K562 (cell line): ENCODE results near the gene DAP. TPM values are rescaled to one million over a fixed set of nuclear protein-coding genes. Genes with fewer than 3 reads are reported as not detected.

Experiments used
- KDM1A ChIP-seq, 2 experiments: fragments of 450-650 bp; IDR thresholded peaks; 2 replicates each; pipeline ENCODE4 v1.6.1; 2016; ENCODE audit warnings: mild to moderate bottlenecking in 2 of 2
- PHF21A ChIP-seq: fragments of 450-650 bp; IDR thresholded peaks from 2 replicates; pipeline ENCODE4 v1.6.1; 2017; ENCODE audit warnings: low read depth, borderline replicate concordance
- PPARD ChIP-seq: fragments of 250-450 bp; sonication (Bioruptor Pico); IDR thresholded peaks from 2 replicates; pipeline ENCODE4 v1.8.0; 2022; ENCODE audit warnings: inconsistent platforms, mild to moderate bottlenecking, moderate library complexity
- PRMT5 ChIP-seq: sonication (generic); formaldehyde crosslinking; IDR thresholded peaks from 2 replicates; pipeline ENCODE4 v1.5.0; 2020; ENCODE audit warnings: missing genetic modification reagents
- RBM34 ChIP-seq: fragments of 200-400 bp; formaldehyde crosslinking; IDR thresholded peaks from 2 replicates; pipeline ENCODE4 v1.6.1; 2018; ENCODE audit warnings: low read length, borderline replicate concordance; ENCODE audit not compliant: insufficient read depth
- RFX1 ChIP-seq: fragments of 450-650 bp; IDR thresholded peaks from 2 replicates; pipeline ENCODE4 v1.6.1; 2016; ENCODE audit warnings: mild to moderate bottlenecking, moderate library complexity
- RREB1 ChIP-seq: fragments of 250-450 bp; sonication (Bioruptor Pico); IDR thresholded peaks from 2 replicates; pipeline ENCODE4 v1.4.0; 2020
- SETDB1 ChIP-seq: IDR thresholded peaks from one replicate; pipeline ENCODE4 v1.6.1; 2012; ENCODE audit warnings: low read length, control low read depth, inconsistent platforms
- SMAD2 ChIP-seq: fragments of 150-350 bp; IDR thresholded peaks from 2 replicates; pipeline ENCODE4 v1.6.1; 2014; ENCODE audit warnings: low read depth, mild to moderate bottlenecking, low read length
- SMAD3 ChIP-seq: fragments of 450-650 bp; formaldehyde crosslinking; conservative IDR thresholded peaks from 2 replicates; pipeline ENCODE4 v1.4.0; 2020; ENCODE audit warnings: mild to moderate bottlenecking
- SMC3 ChIP-seq: conservative IDR thresholded peaks from 2 replicates; pipeline ENCODE4 v1.6.1; 2011; ENCODE audit warnings: low read depth, low read length, improper control_type of control experiment; ENCODE audit not compliant: insufficient read depth
- TBP ChIP-seq: optimal IDR thresholded peaks from 2 replicates; pipeline ENCODE3; 2011; ENCODE audit warnings: low read depth, low read length, improper control_type of control experiment
- ZBTB1 ChIP-seq: sonication (generic); formaldehyde crosslinking; IDR thresholded peaks from 2 replicates; pipeline ENCODE4 v1.8.1; 2023; ENCODE audit warnings: missing genetic modification reagents, low read depth, mild to moderate bottlenecking, borderline replicate concordance
- ZNF143 ChIP-seq: sonication (generic); formaldehyde crosslinking; IDR thresholded peaks from 2 replicates; pipeline ENCODE4 v1.9.0; 2022; ENCODE audit warnings: mild to moderate bottlenecking, missing genetic modification reagents
- polyA plus RNA-seq, 8 experiments: library from polyadenylated mRNA; depleted of rRNA in 4 of 8; stranded (reverse) in 5 of 8; unstranded in 3 of 8; fragments of >200 nt; fragmentation: Nextera tagmentation in 2 of 8; fragmentation: Illumina TruSeq in 1 of 8; extraction: Ambion mirVana in 2 of 8; extraction: Trizol in 1 of 8; gene quantifications; 2 replicates each; pipeline versions ENCODE4 v1.2.1 to v1.2.3, GENCODE V29; 2011 to 2014; ENCODE audit warnings: inconsistent platforms in 1 of 8, missing spikeins in 1 of 8
- total RNA-seq, 7 experiments: library from RNA; depleted of rRNA in 6 of 7; stranded (reverse); fragments of >200 nt in 6 of 7; fragmentation: Illumina TruSeq in 2 of 7; extraction: Trizol in 2 of 7; gene quantifications; 2 replicates each; pipeline versions ENCODE4 v1.2.1 to v1.2.3, GENCODE V29; 2011 to 2021; ENCODE audit warnings: low replicate concordance in 1 of 7
- TF ChIP-seq, protein P1 (sequence below): sonication (generic); formaldehyde crosslinking; IDR thresholded peaks from 2 replicates; pipeline ENCODE4 v1.8.0; 2023; ENCODE audit warnings: mild to moderate bottlenecking, missing genetic modification reagents
- TF ChIP-seq, protein P2 (sequence below): fragments of 250-450 bp; sonication (Bioruptor Pico); IDR thresholded peaks from 2 replicates; pipeline ENCODE4 v1.4.0; 2020; ENCODE audit warnings: mild to moderate bottlenecking
- TF ChIP-seq, protein P3 (sequence below): fragments of 250-450 bp; sonication (Bioruptor Pico); IDR thresholded peaks from 2 replicates; pipeline ENCODE4 v1.9.0; 2021; ENCODE audit warnings: mild to moderate bottlenecking, inconsistent platforms

The DAP gene
- total and polyA plus RNA-seq, 9 of the 15 experiments (the other 6 are each of a cell fraction or from before 2014, with no cell fraction given) = 14.1 to 151 (median 34.5) TPM

DNA sequence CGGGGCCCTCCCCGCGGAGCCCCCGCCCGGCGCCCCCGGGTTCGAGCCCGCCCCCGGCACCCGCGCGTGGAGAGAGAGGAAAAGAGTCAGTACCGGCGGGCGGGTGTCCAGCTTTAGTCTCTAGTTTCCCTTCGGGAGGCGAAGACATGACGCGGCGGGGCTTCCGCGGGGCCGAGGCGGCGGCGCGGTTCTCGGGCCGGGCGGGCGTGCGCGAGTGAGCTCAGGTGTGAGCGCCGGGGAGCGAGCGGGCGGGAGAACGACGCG lies 181 bp downstream of the DAP start (continued):
- no peak for TF ChIP-seq ZNF143 (CRISPR knock-in tag)
- TF ChIP-seq SMC3 = no peak
- TF ChIP-seq RBM34 = no peak
- TF ChIP-seq, protein P1, sequence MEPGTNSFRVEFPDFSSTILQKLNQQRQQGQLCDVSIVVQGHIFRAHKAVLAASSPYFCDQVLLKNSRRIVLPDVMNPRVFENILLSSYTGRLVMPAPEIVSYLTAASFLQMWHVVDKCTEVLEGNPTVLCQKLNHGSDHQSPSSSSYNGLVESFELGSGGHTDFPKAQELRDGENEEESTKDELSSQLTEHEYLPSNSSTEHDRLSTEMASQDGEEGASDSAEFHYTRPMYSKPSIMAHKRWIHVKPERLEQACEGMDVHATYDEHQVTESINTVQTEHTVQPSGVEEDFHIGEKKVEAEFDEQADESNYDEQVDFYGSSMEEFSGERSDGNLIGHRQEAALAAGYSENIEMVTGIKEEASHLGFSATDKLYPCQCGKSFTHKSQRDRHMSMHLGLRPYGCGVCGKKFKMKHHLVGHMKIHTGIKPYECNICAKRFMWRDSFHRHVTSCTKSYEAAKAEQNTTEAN (CRISPR knock-in tag) = no peak
- TF ChIP-seq SMAD3 (CRISPR knock-in tag) = no peak
- no peak for TF ChIP-seq SMAD2
- TF ChIP-seq ZBTB1 (CRISPR knock-in tag) = no peak
- TF ChIP-seq, protein P2, sequence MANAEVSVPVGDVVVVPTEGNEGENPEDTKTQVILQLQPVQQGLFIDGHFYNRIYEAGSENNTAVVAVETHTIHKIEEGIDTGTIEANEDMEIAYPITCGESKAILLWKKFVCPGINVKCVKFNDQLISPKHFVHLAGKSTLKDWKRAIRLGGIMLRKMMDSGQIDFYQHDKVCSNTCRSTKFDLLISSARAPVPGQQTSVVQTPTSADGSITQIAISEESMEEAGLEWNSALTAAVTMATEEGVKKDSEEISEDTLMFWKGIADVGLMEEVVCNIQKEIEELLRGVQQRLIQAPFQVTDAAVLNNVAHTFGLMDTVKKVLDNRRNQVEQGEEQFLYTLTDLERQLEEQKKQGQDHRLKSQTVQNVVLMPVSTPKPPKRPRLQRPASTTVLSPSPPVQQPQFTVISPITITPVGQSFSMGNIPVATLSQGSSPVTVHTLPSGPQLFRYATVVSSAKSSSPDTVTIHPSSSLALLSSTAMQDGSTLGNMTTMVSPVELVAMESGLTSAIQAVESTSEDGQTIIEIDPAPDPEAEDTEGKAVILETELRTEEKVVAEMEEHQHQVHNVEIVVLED = no peak
- no peak for TF ChIP-seq PHF21A
- TF ChIP-seq RREB1 = no peak
- no peak for TF ChIP-seq PRMT5 (CRISPR knock-in tag)
- no peak for TF ChIP-seq RFX1
- no peak for TF ChIP-seq PPARD
- TF ChIP-seq TBP = no peak
- TF ChIP-seq KDM1A (IDR thresholded peaks at IDR 0.05) = no peak
- TF ChIP-seq, protein P3, sequence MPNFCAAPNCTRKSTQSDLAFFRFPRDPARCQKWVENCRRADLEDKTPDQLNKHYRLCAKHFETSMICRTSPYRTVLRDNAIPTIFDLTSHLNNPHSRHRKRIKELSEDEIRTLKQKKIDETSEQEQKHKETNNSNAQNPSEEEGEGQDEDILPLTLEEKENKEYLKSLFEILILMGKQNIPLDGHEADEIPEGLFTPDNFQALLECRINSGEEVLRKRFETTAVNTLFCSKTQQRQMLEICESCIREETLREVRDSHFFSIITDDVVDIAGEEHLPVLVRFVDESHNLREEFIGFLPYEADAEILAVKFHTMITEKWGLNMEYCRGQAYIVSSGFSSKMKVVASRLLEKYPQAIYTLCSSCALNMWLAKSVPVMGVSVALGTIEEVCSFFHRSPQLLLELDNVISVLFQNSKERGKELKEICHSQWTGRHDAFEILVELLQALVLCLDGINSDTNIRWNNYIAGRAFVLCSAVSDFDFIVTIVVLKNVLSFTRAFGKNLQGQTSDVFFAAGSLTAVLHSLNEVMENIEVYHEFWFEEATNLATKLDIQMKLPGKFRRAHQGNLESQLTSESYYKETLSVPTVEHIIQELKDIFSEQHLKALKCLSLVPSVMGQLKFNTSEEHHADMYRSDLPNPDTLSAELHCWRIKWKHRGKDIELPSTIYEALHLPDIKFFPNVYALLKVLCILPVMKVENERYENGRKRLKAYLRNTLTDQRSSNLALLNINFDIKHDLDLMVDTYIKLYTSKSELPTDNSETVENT (CRISPR knock-in tag) = peak; percentile 90
- TF ChIP-seq SETDB1 = no peak
